NCI-H524 treated with DMSO at 0.1 percent for 48 hours (cell line): Measurements from ENCODE around the gene COMP.

Experiments used
- DNase-seq: peaks from one replicate; lab custom pipeline; 2025; lab: John Stamatoyannopoulos, UW

Gene COMP

GRCh38 chr19:18782559-18783225 lies 8.4 kb downstream of the COMP start:
- no peak for DNase-seq

DNA sequence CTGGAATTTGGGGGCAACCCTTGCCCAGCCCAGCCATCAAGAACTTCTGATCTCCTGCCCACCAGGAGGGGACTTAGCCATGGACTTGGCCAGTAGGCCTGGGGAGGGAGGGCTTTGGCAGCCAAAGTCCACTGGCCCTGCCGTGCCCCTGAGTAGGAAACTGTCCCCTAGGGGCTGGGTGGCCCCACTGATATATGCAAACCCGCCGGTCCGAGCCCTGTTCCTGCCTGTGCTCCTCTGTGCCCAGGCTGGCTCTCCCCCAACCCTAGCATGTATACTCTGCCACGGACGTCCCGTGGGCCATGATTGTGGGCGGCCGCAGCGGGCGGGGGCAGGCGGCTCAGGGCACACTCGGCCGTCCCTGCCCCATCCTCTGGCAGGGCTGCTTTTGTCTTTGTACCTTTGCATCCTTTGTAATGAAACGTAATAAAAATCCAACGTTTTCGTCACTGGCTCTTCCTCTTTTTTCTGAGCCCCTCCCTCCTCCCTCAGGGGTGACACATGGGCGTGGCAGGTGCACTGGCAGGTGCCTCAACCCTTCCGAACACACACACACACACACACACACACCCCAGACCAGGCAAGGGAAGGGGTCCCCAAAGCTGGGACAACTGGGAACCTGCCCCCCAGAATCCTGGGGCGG lies 9.1 kb downstream of the COMP start:
- DNase-seq, result no peak

GRCh38 chr19:18781047-18781600 lies 10.0 kb downstream of the COMP start:
- DNase-seq, result no peak

- no peak for DNase-seq
Measured at GRCh38 chr19:18780631-18781030, 10.5 kb downstream of the COMP start.

DNA sequence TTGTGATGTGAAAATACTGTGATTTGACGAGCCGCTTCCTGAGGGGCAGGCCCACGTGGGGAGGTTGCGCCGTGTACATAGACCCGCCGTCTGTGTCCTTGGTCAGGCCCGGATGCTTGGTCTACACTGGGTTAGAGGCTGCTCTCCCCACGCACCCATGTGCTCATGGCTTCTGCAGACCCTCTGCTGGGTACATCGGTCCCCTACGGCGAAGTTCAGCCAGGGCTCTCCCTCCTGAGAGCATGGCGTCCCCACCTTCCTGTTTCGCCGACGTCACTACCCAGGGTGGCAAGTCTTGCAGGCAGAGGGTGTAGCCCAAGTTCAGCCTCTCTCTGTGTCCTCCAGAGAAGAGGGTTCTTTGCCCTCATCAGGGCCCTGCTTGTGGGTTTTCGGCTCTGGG lies 11.0 kb downstream of the COMP start:
- no peak for DNase-seq

DNA sequence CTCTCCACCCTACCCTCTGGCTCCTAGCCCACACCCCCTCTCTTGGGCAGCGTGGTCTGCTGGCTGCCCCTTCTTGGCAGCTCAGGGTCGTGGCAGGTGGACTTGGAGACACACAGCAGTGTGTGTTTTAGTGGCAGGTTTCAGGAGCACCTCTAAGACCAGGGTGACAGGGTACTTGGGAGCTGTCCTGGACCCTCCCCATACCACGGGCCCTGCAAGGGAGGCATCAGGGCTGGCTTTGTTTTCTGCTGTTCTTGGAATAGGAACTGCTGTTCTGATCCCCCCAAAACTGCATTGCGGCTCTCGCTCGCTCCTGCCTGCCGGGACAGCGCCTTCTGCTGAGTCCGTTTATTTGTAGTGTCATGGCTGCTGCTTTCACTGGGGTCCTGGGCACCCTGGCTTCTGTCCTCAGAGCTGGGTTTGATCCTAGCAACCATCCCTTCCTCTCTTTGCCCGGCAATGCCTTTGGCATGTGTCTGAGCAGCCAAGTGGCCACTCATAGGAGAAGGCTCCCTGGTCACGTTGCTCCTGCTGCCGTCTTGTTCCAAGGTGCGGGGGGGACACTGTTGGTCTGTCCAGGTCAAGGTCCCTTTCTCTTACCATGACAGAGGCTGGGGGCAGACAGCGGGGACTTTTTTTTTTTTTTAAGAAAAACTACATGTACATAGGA lies 12.1 kb downstream of the COMP start:
- DNase-seq, result no peak

DNA sequence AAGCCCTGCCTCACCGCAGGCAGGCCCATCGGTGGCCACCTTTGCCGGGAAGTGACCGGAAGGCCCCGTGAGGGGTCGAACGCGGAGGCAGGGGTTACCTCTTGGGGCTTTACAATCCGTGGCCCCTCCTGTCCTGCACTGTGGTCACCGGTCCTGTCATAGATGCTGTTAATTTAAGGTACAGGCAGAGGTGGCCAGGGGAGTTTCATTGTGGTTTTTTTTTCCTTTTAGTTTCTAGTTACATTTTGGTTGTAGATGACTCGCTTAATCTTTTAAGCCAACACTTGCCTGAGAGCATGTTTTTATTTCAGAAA lies 13.1 kb downstream of the COMP start:
- no peak for DNase-seq

- DNase-seq, result no peak
Measured at GRCh38 chr19:18777301-18778075, 13.6 kb downstream of the COMP start.

DNA sequence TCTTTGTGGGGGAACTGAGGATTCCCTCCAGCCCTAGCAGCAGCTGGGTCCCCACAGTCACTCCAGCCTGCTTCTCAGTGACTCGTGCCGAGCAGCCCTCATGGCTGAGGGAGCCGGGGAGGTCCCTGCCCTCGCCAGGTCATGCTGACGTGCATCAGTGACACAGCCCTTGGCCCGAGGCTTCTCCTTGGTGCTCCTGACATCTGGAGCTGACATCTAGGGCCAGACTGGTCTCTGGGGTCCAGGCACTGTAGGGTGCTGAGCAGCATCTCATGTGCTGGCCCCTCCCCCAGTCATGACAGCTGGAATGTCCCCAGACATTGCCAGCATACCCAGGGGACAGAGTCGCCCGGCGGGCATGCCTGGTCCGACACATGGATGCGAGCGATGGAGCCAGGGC lies 14.4 kb downstream of the COMP start:
- no peak for DNase-seq

DNA sequence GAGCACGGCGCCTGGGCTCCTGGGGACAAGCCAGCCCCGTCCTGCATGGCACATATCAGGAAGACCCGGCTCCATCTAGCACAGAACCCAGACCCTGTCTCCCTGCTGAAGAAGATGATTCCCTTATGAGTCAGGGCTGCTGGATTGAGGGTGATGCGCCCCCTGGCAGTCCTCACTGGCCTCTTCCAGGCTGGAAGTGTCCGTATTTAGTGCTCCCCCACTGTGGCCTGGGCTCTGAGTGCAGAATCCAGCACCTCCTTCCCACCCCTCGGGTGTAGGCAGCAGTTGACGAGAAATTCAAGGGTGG lies 14.9 kb downstream of the COMP start:
- no peak for DNase-seq

DNA sequence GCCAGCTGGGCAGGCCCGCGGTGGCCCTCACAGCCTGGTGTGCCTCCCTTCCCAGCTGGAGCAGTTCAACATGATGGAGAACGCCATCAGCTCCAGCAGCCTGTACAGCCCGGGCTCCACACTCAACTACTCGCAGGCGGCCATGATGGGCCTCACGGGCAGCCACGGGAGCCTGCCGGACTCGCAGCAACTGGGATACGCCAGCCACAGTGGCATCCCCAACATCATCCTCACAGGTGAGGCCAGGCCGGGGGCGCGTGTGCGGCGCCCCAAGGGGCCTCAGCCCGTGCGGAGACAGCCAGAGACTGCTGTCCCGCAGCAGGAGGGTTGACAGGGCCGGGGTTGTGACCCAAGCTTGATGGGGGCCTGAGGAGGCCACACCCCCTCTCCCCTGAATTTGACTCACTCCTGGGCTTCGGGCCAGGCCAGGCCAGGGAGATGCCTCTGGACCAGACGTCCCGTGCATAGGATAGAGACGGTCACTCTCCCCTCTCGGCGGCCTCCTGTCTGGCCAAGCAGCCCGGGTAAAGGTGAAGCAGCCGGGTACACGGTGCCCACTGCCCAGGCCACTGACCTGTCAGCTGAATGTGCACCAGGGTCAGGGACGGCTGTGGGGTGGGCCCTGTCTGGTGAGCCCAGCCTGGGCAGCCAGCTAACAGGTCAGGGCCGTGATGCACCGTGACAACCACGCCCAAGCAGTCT lies 15.4 kb downstream of the COMP start:
- no peak for DNase-seq

DNA sequence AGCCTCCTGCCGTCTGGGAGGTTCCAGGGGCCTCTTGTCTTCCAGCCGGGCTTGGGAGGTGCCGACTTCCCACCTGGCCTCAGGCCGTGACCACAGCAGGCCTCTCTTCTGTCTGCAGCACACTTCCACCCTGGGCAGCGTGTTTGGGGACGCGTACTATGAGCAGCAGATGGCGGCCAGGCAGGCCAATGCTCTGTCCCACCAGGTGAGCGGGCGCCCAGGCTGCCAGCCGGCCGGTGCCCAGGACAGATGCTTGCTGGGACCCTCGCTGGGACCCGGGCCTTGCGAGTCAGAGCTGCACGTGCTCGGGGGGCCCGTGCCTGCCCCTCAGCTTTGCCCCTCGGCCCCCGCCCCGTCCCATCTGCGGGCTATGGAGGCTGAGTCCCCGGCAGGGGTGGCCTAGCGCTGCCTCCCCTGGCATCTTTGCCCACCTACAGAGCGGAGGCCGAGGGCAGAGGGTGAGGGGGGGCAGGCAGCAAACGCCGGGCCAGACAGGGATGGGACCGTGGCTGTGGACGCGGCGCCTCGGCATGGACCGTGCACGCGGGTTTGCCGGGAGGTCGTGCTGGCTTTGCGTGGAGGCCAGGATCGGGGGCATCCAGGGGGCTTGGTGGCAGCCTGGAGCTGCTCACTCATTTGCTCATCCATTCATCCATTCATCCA lies 16.2 kb downstream of the COMP start:
- DNase-seq, result no peak

DNA sequence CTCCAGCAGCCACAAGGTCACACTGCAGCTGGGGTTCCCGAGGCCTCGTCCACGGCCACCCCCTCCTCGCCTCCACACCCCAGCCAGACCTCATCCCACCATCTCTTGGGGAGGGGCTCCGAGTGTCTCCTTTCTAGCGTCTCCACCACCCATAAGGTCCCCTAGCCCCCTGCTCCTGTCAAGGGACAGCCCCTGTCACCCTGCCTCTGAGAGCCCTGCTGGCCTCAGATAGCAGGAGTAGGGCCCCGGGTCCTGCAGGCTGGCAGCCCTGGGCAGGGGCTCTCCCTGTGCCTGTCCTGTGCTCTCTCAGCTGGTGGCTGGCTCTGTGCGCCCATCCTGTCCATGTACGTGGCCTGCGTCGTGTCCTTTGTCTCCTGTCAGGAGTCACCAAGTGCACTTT lies 17.0 kb downstream of the COMP start:
- DNase-seq, result no peak

DNA sequence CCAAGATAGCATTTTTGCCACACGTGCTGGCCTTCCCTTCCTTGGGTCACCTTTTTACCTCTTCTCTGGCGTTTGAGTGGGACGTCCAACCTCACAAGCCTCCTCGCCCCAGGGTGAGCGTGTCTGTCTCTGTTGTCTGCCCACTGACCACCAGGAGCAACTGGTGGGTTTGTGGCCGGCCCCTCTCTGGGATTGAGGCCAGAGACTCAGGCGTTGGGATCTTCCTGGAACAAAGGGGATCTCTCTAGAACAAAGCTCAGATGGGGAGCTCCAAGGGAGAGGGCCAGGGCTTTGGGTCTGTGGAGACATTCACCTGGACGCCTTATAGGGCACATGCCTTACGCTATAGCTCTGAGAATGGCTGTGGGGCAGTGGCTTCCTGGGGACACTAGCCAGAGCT lies 17.4 kb downstream of the COMP start:
- no peak for DNase-seq

DNA sequence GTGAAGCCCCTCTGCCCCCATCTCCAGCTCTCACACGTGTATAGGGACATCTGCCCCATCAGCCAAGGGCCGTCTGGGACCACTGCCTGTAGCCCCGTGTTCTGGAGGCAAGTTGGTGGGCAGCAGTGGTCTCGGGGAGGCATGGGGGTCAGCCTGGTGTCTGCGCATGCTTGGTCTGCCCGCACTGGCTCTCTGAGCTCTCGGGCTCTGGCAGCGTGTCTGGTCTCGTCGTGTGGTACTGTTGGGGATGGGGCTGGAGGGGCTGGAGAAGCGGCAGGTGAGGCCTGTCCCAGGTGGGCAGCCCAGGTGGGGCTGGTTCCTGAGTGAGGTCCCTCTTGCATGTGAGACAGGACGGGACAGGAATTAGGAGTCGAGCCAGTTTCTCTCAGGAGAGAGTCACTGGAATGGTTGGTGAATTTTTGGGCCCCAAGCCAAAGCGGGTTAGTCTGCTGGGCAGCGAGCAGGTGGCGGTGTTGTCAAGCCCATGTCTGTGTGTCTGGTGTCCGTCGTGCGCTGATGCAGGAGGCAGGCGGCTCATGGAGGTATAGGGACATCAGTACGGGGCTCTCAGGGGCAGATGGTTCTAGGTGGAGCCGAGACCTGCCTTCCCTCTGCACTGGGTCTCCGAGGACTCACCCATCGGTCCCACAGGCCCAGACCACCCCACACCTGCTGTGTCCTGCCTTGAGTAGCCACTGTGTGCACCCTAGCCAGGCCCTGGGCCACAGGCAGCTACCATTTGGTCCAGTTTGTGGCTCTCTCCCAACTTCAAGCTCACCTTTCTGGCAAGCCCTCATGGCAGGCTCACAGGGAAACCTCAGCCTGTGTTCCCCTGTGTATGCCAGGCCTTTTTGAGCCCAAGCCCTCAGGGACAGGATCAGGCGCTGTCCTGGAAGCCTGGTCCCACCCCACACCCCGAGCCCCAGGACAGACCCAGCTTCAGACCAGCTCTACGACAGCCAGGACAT lies 18.2 kb downstream of the COMP start:
- DNase-seq, result no peak

DNA sequence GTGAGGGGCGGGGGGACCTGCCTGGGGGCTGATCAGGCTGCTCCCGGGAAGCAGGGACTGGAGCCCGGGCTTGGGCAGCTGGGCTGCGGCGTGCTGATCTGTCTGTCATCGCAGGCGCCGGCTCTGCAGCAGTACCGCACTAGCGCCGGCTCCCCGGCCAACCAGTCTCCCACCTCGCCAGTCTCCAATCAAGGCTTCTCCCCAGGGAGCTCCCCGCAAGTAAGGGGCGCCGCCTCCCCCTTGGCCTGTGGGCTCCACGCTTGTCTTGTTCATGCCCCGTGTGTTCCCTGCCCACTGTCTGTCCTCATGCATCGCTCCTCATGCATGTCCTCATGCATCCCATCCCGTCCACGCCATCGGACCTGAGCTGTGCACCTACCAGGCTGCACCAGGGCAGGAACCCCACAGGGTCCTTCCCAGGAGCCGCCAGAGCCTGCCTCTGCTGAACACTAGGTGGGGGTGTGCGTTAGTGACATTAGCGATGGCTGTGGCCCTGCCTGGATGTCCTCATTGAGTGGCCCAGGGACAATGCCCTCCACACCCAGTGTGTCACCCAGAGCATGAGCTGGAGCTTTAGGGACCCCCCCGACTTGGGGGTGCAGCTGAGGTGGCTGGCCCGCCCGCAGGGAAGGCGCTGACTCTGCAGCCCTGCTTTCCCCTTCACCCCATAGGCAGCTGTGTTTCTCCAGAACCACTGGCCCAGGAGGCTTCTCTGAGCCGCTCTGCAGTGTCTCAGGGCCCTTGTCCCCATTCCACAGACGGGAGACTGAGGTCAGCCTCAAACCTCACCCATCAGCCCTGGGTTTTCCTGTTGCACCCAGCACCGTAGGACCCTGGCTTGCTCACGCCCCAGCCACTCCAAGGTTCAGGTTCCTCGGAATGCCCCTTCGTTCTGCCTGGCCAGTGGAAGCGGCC lies 19.5 kb downstream of the COMP start:
- no peak for DNase-seq

- no peak for DNase-seq
Measured at GRCh38 chr19:18770663-18771327, 20.3 kb downstream of the COMP start.

DNA sequence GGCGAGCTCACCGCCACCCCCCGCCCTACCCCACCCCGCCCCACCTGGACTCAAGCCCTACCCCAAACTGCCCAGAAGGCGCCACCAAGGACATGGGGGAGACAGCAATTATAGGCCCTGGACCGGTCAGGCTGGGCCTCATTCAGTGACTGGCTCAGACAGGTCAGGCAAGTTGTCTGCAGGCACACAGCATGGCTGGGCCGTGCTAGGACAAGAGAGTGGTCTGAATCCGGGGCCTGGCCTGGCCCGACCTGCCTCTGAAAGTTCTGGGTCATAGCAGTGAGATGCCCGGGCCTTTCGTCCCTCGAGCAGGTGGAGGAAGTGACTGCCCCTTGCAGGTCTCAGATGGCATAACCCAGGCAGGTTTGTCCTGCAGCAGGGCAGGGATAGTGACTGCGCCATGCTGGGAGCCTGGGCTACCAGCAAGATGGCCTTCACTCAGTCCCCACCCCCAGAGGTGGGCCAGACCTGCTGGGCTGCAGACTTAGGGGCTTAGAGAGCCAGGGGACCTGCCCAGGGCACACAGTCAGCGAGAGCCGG lies 21.0 kb downstream of the COMP start:
- no peak for DNase-seq
